Panc1 (cell line): ENCODE results near the gene EYA3.
"Not testable (repeated sequence)": the region's sequence is repeated elsewhere in the genome, so short reads cannot be mapped to it uniquely, and the experiment has no call there.

Source experiments
- REST ChIP-seq, 2 experiments: IDR thresholded peaks; 2 replicates each; pipeline ENCODE4 v1.6.1; 2011 to 2012; ENCODE audit warnings: low read depth in 2 of 2, control low read depth in 1 of 2, low read length in 1 of 2, mild to moderate bottlenecking in 1 of 2, moderate library complexity in 1 of 2; ENCODE audit not compliant: insufficient read depth in 1 of 2
- TCF7L2 ChIP-seq: IDR thresholded peaks from 2 replicates; pipeline ENCODE4 v1.6.1; 2011; ENCODE audit warnings: mild to moderate bottlenecking, low read depth, low read length, inconsistent platforms
- TF ChIP-seq, protein P1 (sequence below): fragments of 450-650 bp; IDR thresholded peaks from 2 replicates; pipeline ENCODE4 v1.5.1; 2017; ENCODE audit warnings: mild to moderate bottlenecking

DNA sequence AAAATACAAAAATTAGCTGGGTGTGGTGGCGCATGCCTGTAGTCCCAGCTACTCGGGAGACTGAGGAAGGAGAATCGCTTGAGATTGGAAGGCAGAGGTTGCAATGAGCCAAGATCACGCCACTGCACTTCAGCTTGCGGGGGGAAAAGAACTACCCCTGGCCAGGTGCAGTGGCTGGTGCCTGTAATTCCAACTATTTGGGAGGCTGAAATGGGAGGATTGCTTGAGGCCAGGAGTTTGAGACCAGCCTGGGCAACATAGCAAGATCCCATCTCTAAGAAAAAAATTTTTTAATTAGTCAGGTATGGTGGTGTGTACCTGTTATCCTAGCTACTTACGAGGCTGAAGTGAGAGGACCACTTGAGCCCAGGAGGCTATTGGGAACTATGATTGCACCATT, 93.9 kb downstream of the EYA3 start:
- TF ChIP-seq, protein P1, sequence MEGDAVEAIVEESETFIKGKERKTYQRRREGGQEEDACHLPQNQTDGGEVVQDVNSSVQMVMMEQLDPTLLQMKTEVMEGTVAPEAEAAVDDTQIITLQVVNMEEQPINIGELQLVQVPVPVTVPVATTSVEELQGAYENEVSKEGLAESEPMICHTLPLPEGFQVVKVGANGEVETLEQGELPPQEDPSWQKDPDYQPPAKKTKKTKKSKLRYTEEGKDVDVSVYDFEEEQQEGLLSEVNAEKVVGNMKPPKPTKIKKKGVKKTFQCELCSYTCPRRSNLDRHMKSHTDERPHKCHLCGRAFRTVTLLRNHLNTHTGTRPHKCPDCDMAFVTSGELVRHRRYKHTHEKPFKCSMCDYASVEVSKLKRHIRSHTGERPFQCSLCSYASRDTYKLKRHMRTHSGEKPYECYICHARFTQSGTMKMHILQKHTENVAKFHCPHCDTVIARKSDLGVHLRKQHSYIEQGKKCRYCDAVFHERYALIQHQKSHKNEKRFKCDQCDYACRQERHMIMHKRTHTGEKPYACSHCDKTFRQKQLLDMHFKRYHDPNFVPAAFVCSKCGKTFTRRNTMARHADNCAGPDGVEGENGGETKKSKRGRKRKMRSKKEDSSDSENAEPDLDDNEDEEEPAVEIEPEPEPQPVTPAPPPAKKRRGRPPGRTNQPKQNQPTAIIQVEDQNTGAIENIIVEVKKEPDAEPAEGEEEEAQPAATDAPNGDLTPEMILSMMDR, result not testable (repeated sequence)
- not testable (repeated sequence) for TF ChIP-seq TCF7L2; REST (IDR thresholded peaks at IDR 0.05; ENCODE audit: insufficient read depth in 1 of 2, low read depth in 2 of 2, low read length in 1 of 2)
